ENCODE data around the gene GRHL3. TPM values are rescaled to one million over a fixed set of nuclear protein-coding genes. Genes with fewer than 3 reads are reported as not detected.

Gene GRHL3
- total and polyA plus RNA-seq, 7 donors = 0.23 to 0.63 TPM; not detected in 5

GRCh38 chr1:24277420-24278169 is 41.6 kb upstream of the GRHL3 start:
- intact Hi-C loops (cut with DNase I) = no loop called here
- TF ChIP-seq CTCF (IDR thresholded peaks at IDR 0.05) = no peak
- TF ChIP-seq POLR2A (IDR thresholded peaks at IDR 0.05) = no peak
- TF ChIP-seq POLR2AphosphoS5 (IDR thresholded peaks at IDR 0.05) = no peak
- no peak for TF ChIP-seq EP300 (IDR thresholded peaks at IDR 0.05)

GRCh38 chr1:24278726-24279125 is 40.4 kb upstream of the GRHL3 start:
- Histone ChIP-seq H3K9me3 (no peaks in the 10 kb centered on the region), H3K36me3 (no peaks in the 10 kb centered on the region), H3K4me1 (no peaks in the 10 kb centered on the region), H3K27ac (no peak overlapping the region), H3K4me3 (no peak overlapping the region), H3K27me3 (peaks cover 0 to 3% (median 0%) of the 10 kb centered on the region in 3 donors)
- DNase-seq = peak; percentile 17
- 34 to 68% methylated on average over 3 of the region's 3 CpGs for WGBS, 2 donors
- TF ChIP-seq POLR2A (IDR thresholded peaks at IDR 0.05) = no peak
- TF ChIP-seq POLR2AphosphoS5 (IDR thresholded peaks at IDR 0.05) = no peak
- TF ChIP-seq CTCF (IDR thresholded peaks at IDR 0.05) = no peak
- TF ChIP-seq EP300 (IDR thresholded peaks at IDR 0.05) = no peak
- intact Hi-C loops (cut with DNase I) = no loop called here

More at GRCh38 chr1:24277420-24278169, 41.6 kb upstream of the GRHL3 start:
- Histone ChIP-seq H3K4me3 (no peak overlapping the region), H3K27ac (no peak overlapping the region), H3K27me3 (peaks cover 0 to 3% (median 0%) of the 10 kb centered on the region in 3 donors), H3K4me1 (no peaks in the 10 kb centered on the region), H3K9me3 (no peaks in the 10 kb centered on the region), H3K36me3 (no peaks in the 10 kb centered on the region)
- WGBS, 2 donors = 56 to 71% methylated on average over 12 of the region's 12 CpGs
- DNase-seq = peak; percentile 4

GRCh38 chr1:24279590-24280232 is 39.4 kb upstream of the GRHL3 start:
- Histone ChIP-seq H3K27me3 (peaks cover 0 to 3% (median 0%) of the 10 kb centered on the region in 3 donors), H3K4me1 (no peaks in the 10 kb centered on the region), H3K27ac (no peak overlapping the region), H3K4me3 (no peak overlapping the region), H3K36me3 (no peaks in the 10 kb centered on the region), H3K9me3 (no peaks in the 10 kb centered on the region)
- no peak for TF ChIP-seq POLR2A (IDR thresholded peaks at IDR 0.05)
- TF ChIP-seq POLR2AphosphoS5 (IDR thresholded peaks at IDR 0.05) = no peak
- TF ChIP-seq CTCF (IDR thresholded peaks at IDR 0.05) = no peak
- no peak for TF ChIP-seq EP300 (IDR thresholded peaks at IDR 0.05)
- 82 to 85% methylated on average over 5 of the region's 5 CpGs for WGBS, 2 donors
- intact Hi-C loops (cut with DNase I) = no loop called here
- DNase-seq = no peak

GRCh38 chr1:24281591-24281990 is 37.6 kb upstream of the GRHL3 start:
- no peak overlapping the region for H3K4me3 ChIP-seq
- no peak for TF ChIP-seq EP300 (IDR thresholded peaks at IDR 0.05)
- TF ChIP-seq CTCF (IDR thresholded peaks at IDR 0.05) = no peak
- TF ChIP-seq POLR2A (IDR thresholded peaks at IDR 0.05) = no peak
- TF ChIP-seq POLR2AphosphoS5 (IDR thresholded peaks at IDR 0.05) = no peak
- H3K9me3 ChIP-seq = no peaks in the 10 kb centered on the region
- intact Hi-C loops (cut with DNase I) = no loop called here
- H3K4me1 ChIP-seq = no peaks in the 10 kb centered on the region
- no peak overlapping the region for H3K27ac ChIP-seq
- no peak for DNase-seq
- WGBS, 2 donors = 92 to 95% methylated on average over 2 of the region's 2 CpGs
- H3K27me3 ChIP-seq = peaks cover 0 to 3% (median 0%) of the 10 kb centered on the region in 3 donors
- H3K36me3 ChIP-seq = no peaks in the 10 kb centered on the region
